ENCODE measurements around the gene SHISA6. TPM values are rescaled to one million over a fixed set of nuclear protein-coding genes. Genes with fewer than 3 reads are reported as not detected.
A peak's percentile ranks its signal among the peaks of the same experiment; 100 is the strongest.

SHISA6 gene
- total RNA-seq, 4 donors from 2014 or later = 0.14 to 4.2 (median 0.32) TPM; not detected in 1

DNA sequence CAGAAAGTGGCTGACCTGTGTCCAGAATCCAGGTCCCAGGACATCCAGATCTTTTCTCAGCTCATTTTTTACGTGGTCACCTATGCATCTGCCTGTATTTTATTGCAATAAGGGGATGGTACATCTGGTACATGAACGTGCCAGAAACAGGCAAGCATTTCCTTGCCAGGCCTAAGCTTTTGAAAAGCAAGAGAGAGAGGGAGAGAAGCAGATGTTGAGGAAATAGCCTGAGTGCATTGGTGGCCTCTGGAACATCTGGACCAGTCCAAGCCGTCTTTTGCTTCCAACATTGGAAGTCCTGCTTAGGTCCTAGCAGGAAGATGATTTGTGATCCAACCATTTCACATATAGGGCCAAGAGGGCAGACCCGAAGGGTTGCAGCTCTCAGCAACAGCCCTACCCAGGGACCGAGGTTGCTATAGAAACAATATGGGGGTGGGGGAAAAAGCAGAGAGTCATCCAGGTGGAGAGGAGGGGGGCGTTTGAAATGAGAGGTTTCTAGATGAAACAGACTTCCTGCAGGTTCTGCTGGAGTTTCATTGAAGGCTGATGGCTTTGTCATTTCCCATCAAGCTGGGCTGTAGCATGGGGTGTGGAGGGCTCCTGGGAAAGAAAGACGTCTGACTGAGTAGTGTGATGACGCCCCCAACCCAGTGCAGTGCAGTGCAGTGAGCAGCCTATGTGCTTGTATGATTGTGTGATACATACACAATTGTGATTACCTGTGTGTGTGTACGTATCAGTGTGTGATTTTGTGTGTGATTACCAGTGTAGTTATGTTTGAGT, 61.6 kb downstream of the SHISA6 start:
- no peak for DNase-seq
- Histone ChIP-seq H3K9me3 (no peaks in the 10 kb centered on the region), H3K4me1 (no peaks in the 10 kb centered on the region), H3K27me3 (no peaks in the 10 kb centered on the region), H3K27ac (no peak overlapping the region), H3K36me3 (no peaks in the 10 kb centered on the region), H3K4me3 (no peak overlapping the region)
- WGBS, 2 donors (ENCODE audit: low coverage in 1 of 2) = 40 to 73% methylated on average over 1 to 9 of the region's 9 CpGs
- in situ Hi-C loops (cut with MboI; ENCODE audit: low pct_ligation_motif_present in 1 of 4, low pct_unique_long_range_greater_than_20kb in 1 of 4, low sequenced_read_pairs in 3 of 4) (no loop called here), intact Hi-C loops (cut with DNase I; ENCODE audit: low total_unique reads) (no loop called here)
- TF ChIP-seq POLR2AphosphoS5 (IDR thresholded peaks at IDR 0.05) (no peak), EP300 (IDR thresholded peaks at IDR 0.05; ENCODE audit: low read depth) (no peak), POLR2A (IDR thresholded peaks at IDR 0.05) (no peak)
- TF ChIP-seq, protein P1, sequence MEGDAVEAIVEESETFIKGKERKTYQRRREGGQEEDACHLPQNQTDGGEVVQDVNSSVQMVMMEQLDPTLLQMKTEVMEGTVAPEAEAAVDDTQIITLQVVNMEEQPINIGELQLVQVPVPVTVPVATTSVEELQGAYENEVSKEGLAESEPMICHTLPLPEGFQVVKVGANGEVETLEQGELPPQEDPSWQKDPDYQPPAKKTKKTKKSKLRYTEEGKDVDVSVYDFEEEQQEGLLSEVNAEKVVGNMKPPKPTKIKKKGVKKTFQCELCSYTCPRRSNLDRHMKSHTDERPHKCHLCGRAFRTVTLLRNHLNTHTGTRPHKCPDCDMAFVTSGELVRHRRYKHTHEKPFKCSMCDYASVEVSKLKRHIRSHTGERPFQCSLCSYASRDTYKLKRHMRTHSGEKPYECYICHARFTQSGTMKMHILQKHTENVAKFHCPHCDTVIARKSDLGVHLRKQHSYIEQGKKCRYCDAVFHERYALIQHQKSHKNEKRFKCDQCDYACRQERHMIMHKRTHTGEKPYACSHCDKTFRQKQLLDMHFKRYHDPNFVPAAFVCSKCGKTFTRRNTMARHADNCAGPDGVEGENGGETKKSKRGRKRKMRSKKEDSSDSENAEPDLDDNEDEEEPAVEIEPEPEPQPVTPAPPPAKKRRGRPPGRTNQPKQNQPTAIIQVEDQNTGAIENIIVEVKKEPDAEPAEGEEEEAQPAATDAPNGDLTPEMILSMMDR (IDR thresholded peaks at IDR 0.05) = no peak

DNA sequence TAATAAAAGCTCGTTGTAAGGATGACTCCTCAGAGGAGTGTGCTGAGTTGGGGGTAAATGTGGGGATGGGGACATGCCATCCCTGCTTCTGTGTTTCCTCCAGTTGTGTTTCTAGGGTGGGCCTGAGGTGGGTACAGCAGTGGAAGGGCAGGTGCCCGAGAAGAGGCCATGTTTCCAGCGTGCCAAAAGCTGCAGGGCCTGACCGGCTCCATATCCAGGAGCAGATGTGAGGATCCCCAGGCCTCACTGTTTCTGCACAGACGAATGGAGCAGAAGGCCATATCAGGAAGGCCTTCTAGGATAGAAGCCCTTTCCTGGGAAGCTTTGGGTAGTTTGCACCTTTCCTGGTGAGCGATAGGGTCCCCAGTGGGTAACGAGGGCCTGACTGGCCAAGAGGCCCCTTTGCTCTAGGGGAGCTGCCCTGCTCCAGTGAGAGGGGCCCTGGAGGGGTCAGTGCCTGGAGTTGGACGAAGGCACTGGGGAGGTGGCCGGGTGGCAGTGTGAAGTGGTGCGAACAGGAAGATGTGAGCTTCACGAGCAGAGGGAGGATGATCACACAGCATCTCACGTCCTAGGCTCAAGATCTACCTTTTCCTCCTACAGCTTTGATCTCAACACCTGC, 62.9 kb downstream of the SHISA6 start:
- in situ Hi-C loops (cut with MboI; ENCODE audit: low pct_ligation_motif_present in 1 of 4, low pct_unique_long_range_greater_than_20kb in 1 of 4, low sequenced_read_pairs in 3 of 4) (no loop called here), intact Hi-C loops (cut with DNase I; ENCODE audit: low total_unique reads) (no loop called here)

GRCh38 chr17:11304568-11304967, 63.6 kb downstream of the SHISA6 start:
- DNase-seq = no peak
- Histone ChIP-seq H3K4me3 (no peak overlapping the region), H3K4me1 (no peaks in the 10 kb centered on the region), H3K27ac (no peak overlapping the region), H3K9me3 (no peaks in the 10 kb centered on the region), H3K27me3 (no peaks in the 10 kb centered on the region), H3K36me3 (no peaks in the 10 kb centered on the region)
- in situ Hi-C loops (cut with MboI; ENCODE audit: low pct_ligation_motif_present in 1 of 4, low pct_unique_long_range_greater_than_20kb in 1 of 4, low sequenced_read_pairs in 3 of 4) = no loop called here
- TF ChIP-seq POLR2A (IDR thresholded peaks at IDR 0.05) (no peak), POLR2AphosphoS5 (IDR thresholded peaks at IDR 0.05) (peak in 1 of 3 donors; percentile 34)
- intact Hi-C loops (cut with DNase I; ENCODE audit: low total_unique reads) = no loop called here
- WGBS, 2 donors (ENCODE audit: low coverage in 1 of 2) = 60 to 80% methylated on average over 1 to 7 of the region's 7 CpGs

More for the DNA sequence above, 62.9 kb downstream of the SHISA6 start:
- no peaks in the 10 kb centered on the region for H3K9me3 ChIP-seq
- H3K27ac ChIP-seq = no peak overlapping the region
- no peaks in the 10 kb centered on the region for H3K4me1 ChIP-seq
- no peak for DNase-seq
- no peaks in the 10 kb centered on the region for H3K27me3 ChIP-seq
- TF ChIP-seq POLR2AphosphoS5 (IDR thresholded peaks at IDR 0.05) (no peak), POLR2A (IDR thresholded peaks at IDR 0.05) (no peak), EP300 (IDR thresholded peaks at IDR 0.05; ENCODE audit: low read depth) (no peak)
- TF ChIP-seq, protein P1 (IDR thresholded peaks at IDR 0.05) = no peak
- WGBS, 2 donors (ENCODE audit: low coverage in 1 of 2) = 82 to 89% methylated on average over 5 to 12 of the region's 12 CpGs
- H3K36me3 ChIP-seq = no peaks in the 10 kb centered on the region
- H3K4me3 ChIP-seq = no peak overlapping the region

DNA sequence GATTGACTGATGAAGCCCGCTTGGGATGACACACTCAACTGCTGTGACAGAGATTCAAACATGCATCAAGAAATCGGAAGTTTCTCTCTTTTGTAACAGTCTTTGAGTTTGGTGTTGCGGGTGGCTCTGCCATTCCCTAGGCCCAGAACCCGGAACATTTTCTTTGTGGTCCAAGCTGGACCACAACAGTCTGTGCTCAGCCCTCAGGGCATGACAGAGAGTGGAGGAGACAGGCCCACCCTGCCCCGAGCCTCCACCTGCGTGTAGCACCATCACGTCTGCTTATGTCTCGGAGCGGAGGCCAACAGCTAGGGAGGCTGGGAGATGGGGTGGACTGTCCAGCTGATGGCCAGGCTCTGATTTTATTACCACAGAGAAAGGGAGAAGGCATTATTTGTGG, 64.5 kb downstream of the SHISA6 start:
- no peak overlapping the region for H3K27ac ChIP-seq
- in situ Hi-C loops (cut with MboI; ENCODE audit: low pct_ligation_motif_present in 1 of 4, low pct_unique_long_range_greater_than_20kb in 1 of 4, low sequenced_read_pairs in 3 of 4) = no loop called here
- H3K9me3 ChIP-seq = no peaks in the 10 kb centered on the region
- H3K27me3 ChIP-seq = no peaks in the 10 kb centered on the region
- TF ChIP-seq EP300 (IDR thresholded peaks at IDR 0.05; ENCODE audit: low read depth) (no peak), POLR2A (IDR thresholded peaks at IDR 0.05) (no peak), POLR2AphosphoS5 (IDR thresholded peaks at IDR 0.05) (no peak)
- TF ChIP-seq, protein P1 (IDR thresholded peaks at IDR 0.05) = no peak
- H3K4me3 ChIP-seq = no peak overlapping the region
- no peaks in the 10 kb centered on the region for H3K36me3 ChIP-seq
- intact Hi-C loops (cut with DNase I; ENCODE audit: low total_unique reads) = no loop called here
- no peaks in the 10 kb centered on the region for H3K4me1 ChIP-seq
- no peak for DNase-seq
- 90 to 91% methylated on average over 2 to 9 of the region's 9 CpGs for WGBS, 2 donors (ENCODE audit: low coverage in 1 of 2)

All from transverse colon (tissue), 4 donors.